HG03025 (cell line): Measurements from ENCODE around the gene C19orf73.

Experiments used
- ATAC-seq: cut with Tn5 transposase; IDR thresholded peaks from one replicate; pipeline ENCODE4 v1.9.1; 2021; ENCODE audit warnings: mild to moderate bottlenecking, moderate library complexity; ENCODE audit not compliant: unreplicated experiment, low FRiP score

The C19orf73 gene

DNA sequence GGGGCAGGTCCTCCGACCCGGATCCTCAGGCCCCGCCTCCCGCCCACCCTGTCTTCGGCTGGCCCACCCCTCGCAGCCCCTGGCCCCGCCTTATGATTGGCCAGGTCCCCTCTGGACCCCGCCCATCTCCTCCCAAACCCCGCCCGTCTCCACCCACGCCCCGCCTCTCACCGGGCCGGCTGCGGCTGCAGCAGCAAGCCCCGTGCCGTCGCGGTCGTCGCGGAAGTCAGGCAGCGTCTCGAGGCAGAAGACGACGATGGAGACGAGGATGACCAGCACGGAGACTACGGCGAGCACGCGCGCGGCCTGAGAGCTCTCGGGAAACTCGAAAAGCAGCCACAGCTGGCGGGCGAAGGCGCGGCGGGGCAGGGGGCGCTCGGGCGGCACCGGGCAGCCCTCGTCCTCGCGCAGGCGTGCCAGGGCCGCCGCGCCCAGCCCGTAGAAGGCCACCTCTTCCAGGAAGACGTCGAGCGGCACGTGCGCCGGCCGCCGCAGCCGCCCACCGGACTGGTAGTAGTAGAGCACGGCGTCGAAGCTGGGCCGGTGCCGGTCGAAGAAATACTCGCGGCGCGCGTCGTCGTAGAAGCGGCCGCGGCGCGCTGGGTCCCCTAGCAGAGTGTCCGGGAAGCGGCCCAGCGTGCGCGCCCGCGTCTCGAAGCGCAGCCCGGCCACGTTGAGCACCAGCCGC, 46.9 kb downstream of the C19orf73 start:
- no peak for ATAC-seq

DNA sequence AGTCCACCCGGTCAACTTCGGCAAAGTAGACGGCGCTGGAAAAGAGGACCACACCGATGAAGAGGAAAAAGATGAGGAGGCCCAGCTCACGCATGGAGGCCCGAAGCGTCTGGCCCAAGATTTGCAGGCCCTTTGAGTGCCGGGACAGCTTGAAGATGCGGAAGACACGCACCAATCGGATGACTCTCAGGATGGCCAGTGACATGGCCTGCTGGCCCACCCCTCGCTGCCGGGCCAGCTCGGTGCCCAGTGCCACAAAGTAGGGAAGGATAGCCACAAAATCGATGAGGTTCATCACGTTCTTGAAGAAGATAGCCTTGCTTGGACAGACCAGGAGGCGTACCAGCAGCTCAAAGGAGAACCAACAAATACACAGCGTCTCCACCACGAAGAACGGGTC, 48.5 kb downstream of the C19orf73 start:
- no peak for ATAC-seq

GRCh38 chr19:49069026-49069425, 49.9 kb downstream of the C19orf73 start:
- no peak for ATAC-seq
